Measurements from ENCODE around the gene EMCN. TPM values are rescaled to one million over a fixed set of nuclear protein-coding genes. Genes with fewer than 3 reads are reported as not detected.

EMCN gene
- total and polyA plus RNA-seq, 2 of the 8 experiments (the other 6 are each of a cell fraction or from before 2014, with no cell fraction given), result not detected

DNA sequence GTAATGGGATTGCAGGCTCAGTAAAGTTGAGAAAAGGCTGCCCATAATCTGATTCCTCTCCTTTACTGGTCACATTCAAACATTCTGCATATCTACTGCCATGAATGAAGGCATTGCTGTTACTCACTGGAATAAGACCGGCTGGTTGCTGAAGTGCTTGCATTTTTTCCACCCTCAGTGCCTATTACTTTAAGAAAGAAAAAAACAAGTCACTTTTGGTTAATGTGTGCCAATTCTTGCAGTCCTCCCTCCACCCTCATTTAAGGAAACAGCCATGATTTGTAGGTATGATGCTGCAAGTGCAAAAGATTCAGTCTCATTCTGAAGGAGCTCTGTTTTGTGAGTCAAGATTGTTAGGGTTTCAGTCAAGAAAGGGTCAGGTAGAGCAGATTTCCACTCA is 94.9 kb downstream of the EMCN start (continued):
- TF ChIP-seq KDM4A (IDR thresholded peaks at IDR 0.05; ENCODE audit: low read depth, low read length, severe bottlenecking), result no peak
- no peak for TF ChIP-seq RFX5 (IDR thresholded peaks at IDR 0.05; ENCODE audit: borderline replicate concordance, low read depth, low read length)
- TF ChIP-seq, protein P1, sequence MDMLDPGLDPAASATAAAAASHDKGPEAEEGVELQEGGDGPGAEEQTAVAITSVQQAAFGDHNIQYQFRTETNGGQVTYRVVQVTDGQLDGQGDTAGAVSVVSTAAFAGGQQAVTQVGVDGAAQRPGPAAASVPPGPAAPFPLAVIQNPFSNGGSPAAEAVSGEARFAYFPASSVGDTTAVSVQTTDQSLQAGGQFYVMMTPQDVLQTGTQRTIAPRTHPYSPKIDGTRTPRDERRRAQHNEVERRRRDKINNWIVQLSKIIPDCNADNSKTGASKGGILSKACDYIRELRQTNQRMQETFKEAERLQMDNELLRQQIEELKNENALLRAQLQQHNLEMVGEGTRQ (IDR thresholded peaks at IDR 0.05; ENCODE audit: low read length), result no peak
- no peak for TF ChIP-seq HDAC2 (IDR thresholded peaks at IDR 0.05; ENCODE audit: borderline replicate concordance in 1 of 2, low read depth in 2 of 2, low read length in 2 of 2)
- no peak for TF ChIP-seq ASH2L (IDR thresholded peaks at IDR 0.05; ENCODE audit: low read length)
- no peak for TF ChIP-seq POLR2AphosphoS5 (IDR thresholded peaks at IDR 0.05; ENCODE audit: low read depth, low read length)
